Measurements from ENCODE around the gene YWHAG. TPM values are rescaled to one million over a fixed set of nuclear protein-coding genes. Genes with fewer than 3 reads are reported as not detected.

Gene YWHAG
- polyA plus RNA-seq, 1 donor (not counting 4 experiments of a cell fraction or from before 2014, with no cell fraction given) = 130 TPM

DNA sequence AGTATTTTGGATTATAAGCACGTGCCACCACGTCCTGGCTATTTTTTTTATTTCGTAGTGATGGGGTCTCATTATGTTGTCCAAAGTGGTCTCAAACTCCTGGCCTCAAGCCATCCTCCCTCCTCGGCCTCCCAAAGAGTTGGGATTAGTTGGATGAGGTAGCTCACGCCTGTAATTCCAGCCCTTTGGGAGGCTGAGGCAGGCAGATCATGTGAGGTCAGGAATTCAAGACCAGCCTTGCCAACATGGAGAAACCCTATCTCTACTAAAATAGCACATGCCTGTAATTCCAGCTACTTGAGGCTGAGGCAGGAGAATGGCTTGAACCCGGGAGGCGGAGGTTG is 21.8 kb upstream of the YWHAG start:
- peak overlapping the region; percentile 72 for H3K27ac ChIP-seq (ENCODE audit: control insufficient read depth, insufficient read depth, low read length)
- no peaks in the 10 kb centered on the region for H3K79me2 ChIP-seq (ENCODE audit: control insufficient read depth, insufficient read depth, low read length)
- DNase-seq (ENCODE audit: low read depth, low spot score) (no peak), FAIRE-seq (no peak)
- TF ChIP-seq EZH2 (IDR thresholded peaks at IDR 0.05; ENCODE audit: low read length) = no peak
- TF ChIP-seq, protein P1, sequence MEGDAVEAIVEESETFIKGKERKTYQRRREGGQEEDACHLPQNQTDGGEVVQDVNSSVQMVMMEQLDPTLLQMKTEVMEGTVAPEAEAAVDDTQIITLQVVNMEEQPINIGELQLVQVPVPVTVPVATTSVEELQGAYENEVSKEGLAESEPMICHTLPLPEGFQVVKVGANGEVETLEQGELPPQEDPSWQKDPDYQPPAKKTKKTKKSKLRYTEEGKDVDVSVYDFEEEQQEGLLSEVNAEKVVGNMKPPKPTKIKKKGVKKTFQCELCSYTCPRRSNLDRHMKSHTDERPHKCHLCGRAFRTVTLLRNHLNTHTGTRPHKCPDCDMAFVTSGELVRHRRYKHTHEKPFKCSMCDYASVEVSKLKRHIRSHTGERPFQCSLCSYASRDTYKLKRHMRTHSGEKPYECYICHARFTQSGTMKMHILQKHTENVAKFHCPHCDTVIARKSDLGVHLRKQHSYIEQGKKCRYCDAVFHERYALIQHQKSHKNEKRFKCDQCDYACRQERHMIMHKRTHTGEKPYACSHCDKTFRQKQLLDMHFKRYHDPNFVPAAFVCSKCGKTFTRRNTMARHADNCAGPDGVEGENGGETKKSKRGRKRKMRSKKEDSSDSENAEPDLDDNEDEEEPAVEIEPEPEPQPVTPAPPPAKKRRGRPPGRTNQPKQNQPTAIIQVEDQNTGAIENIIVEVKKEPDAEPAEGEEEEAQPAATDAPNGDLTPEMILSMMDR (optimal IDR thresholded peaks at IDR 0.05 in 1 of 3, IDR thresholded peaks at IDR 0.05 in 1 of 3, conservative IDR thresholded peaks at IDR 0.05 in 1 of 3; ENCODE audit: extremely low read depth in 1 of 3, insufficient read depth in 2 of 3, low read length in 3 of 3) = no peak
- H3K4me2 ChIP-seq (ENCODE audit: control insufficient read depth, extremely low read depth, insufficient read depth, low read depth, low read length) = peak overlapping the region; percentile 54
- no peaks in the 10 kb centered on the region for H3K9me1 ChIP-seq (ENCODE audit: control insufficient read depth, extremely low read depth, insufficient read depth, low read length)
- H3K9me3 ChIP-seq (ENCODE audit: control insufficient read depth, low read depth, low read length) = no peaks in the 10 kb centered on the region
- peaks cover 9% of the 10 kb centered on the region for H3K4me1 ChIP-seq (ENCODE audit: control insufficient read depth, extremely low read depth, insufficient read depth, low read length)
- H3K9ac ChIP-seq (ENCODE audit: control insufficient read depth, extremely low read depth, insufficient read depth, low read length) = peak overlapping the region; percentile 65
- no peak overlapping the region for H3K4me3 ChIP-seq (ENCODE audit: control insufficient read depth in 2 of 3, extremely low read depth in 1 of 3, insufficient read depth in 2 of 3, low read depth in 1 of 3, low read length in 3 of 3)
- H3K36me3 ChIP-seq (ENCODE audit: control insufficient read depth in 2 of 2, extremely low read depth in 1 of 2, insufficient read depth in 2 of 2, low read length in 2 of 2) = no peaks in the 10 kb centered on the region
- dilution Hi-C loops (cut with MboI; ENCODE audit: extremely low pct_ligation_motif_present, low sequenced_read_pairs) = no loop called here
- H2AFZ ChIP-seq (ENCODE audit: control insufficient read depth, low read length) = peak overlapping the region; percentile 37
- no peaks in the 10 kb centered on the region for H4K20me1 ChIP-seq (ENCODE audit: control insufficient read depth, extremely low read depth, insufficient read depth, low read length)
- H3K27me3 ChIP-seq (ENCODE audit: control insufficient read depth, extremely low read depth, insufficient read depth, low read length) = no peaks in the 10 kb centered on the region

DNA sequence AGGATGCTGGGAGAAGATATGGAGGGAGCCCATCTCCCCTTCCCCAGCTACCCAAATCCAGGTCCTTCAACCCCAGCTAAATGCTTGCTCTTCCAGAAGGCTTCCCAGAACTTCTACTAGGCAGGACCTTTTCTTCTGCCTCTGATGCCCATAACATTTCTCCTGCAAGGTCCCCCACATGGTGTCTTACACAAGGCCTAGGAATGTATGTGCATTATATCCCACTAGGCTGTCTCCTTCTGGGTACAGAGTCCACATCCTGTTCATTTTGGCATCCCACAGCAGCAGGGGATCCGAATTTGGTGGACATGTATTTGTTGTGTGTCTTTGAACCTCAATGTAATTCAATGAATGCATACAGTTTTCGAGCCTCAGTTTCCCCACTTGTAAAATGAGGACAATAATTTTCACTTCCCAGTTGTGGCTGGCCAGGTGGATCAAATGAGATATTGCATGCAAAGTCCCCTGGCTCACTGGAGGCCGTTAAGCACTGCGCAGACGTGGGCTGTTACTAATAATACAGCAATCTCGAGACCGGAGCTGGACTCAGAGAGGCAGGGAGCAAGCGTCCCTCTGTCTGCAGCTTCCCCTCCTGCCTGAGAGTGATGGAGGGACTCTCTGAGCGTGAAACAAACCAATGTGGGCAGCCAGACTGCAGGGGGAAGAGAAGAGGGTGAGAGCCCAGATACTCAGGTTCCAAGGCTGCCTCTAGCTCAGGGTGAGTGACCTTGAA is 18.6 kb upstream of the YWHAG start:
- no peaks in the 10 kb centered on the region for H3K9me3 ChIP-seq (ENCODE audit: control insufficient read depth, low read depth, low read length)

More for the DNA sequence above, 18.6 kb upstream of the YWHAG start:
- Histone ChIP-seq H3K79me2 (ENCODE audit: control insufficient read depth, insufficient read depth, low read length) (no peaks in the 10 kb centered on the region), H3K36me3 (ENCODE audit: control insufficient read depth in 2 of 2, extremely low read depth in 1 of 2, insufficient read depth in 2 of 2, low read length in 2 of 2) (no peaks in the 10 kb centered on the region), H3K9ac (ENCODE audit: control insufficient read depth, extremely low read depth, insufficient read depth, low read length) (no peak overlapping the region), H3K4me1 (ENCODE audit: control insufficient read depth, extremely low read depth, insufficient read depth, low read length) (peaks cover 18% of the 10 kb centered on the region), H3K4me2 (ENCODE audit: control insufficient read depth, extremely low read depth, insufficient read depth, low read depth, low read length) (no peak overlapping the region), H3K27ac (ENCODE audit: control insufficient read depth, insufficient read depth, low read length) (no peak overlapping the region), H4K20me1 (ENCODE audit: control insufficient read depth, extremely low read depth, insufficient read depth, low read length) (no peaks in the 10 kb centered on the region), H3K27me3 (ENCODE audit: control insufficient read depth, extremely low read depth, insufficient read depth, low read length) (no peaks in the 10 kb centered on the region), H2AFZ (ENCODE audit: control insufficient read depth, low read length) (no peak overlapping the region), H3K9me1 (ENCODE audit: control insufficient read depth, extremely low read depth, insufficient read depth, low read length) (no peaks in the 10 kb centered on the region), H3K4me3 (ENCODE audit: control insufficient read depth in 2 of 3, extremely low read depth in 1 of 3, insufficient read depth in 2 of 3, low read depth in 1 of 3, low read length in 3 of 3) (no peak overlapping the region)
- no peak for TF ChIP-seq EZH2 (IDR thresholded peaks at IDR 0.05; ENCODE audit: low read length)
- TF ChIP-seq, protein P1 (optimal IDR thresholded peaks at IDR 0.05 in 1 of 3, IDR thresholded peaks at IDR 0.05 in 1 of 3, conservative IDR thresholded peaks at IDR 0.05 in 1 of 3; ENCODE audit: extremely low read depth in 1 of 3, insufficient read depth in 2 of 3, low read length in 3 of 3) = no peak
- dilution Hi-C loops (cut with MboI; ENCODE audit: extremely low pct_ligation_motif_present, low sequenced_read_pairs) = no loop called here
- DNase-seq (ENCODE audit: low read depth, low spot score) (no peak), FAIRE-seq (no peak)

All from keratinocyte (primary cell).